Measurements from ENCODE around the gene CAPNS2.

- TF ChIP-seq CTCF (IDR thresholded peaks at IDR 0.05): no peak
- TF ChIP-seq SIN3A (IDR thresholded peaks at IDR 0.05; ENCODE audit: borderline replicate concordance, insufficient read depth, low read depth, low read length): no peak
Measured at GRCh38 chr16:55568207-55568606, 1.7 kb downstream of the CAPNS2 start.
